H1 (cell line): Measurements from ENCODE around the gene CCDC9B. TPM values are rescaled to one million over a fixed set of nuclear protein-coding genes. Genes with fewer than 3 reads are reported as not detected.

Source experiments
- ASH2L ChIP-seq: fragments of 200-600, 300-600 bp; sonication (generic); IDR thresholded peaks from one replicate; pipeline ENCODE4 v1.7.1; 2017; ENCODE audit warnings: low read length
- BCL11A ChIP-seq, 2 experiments: IDR thresholded peaks; one replicate each; pipeline ENCODE4 v1.6.1; 2011; ENCODE audit warnings: low read depth in 2 of 2, low read length in 2 of 2, mild to moderate bottlenecking in 2 of 2
- BRCA1 ChIP-seq: IDR thresholded peaks from 2 replicates; pipeline ENCODE4 v1.6.1; 2012; ENCODE audit warnings: low read depth, low read length, improper control_type of control experiment
- CBX5 ChIP-seq: fragments of 300-800, 300-1000 bp; sonication (generic); IDR thresholded peaks from 2 replicates; pipeline ENCODE4 v1.7.1; 2016; ENCODE audit warnings: antibody characterized with exemption, low read length, low read depth
- CHD2 ChIP-seq: IDR thresholded peaks from 2 replicates; pipeline ENCODE4 v1.6.1; 2012; ENCODE audit warnings: low read length, improper control_type of control experiment
- EGR1 ChIP-seq: IDR thresholded peaks from 2 replicates; pipeline ENCODE4 v1.6.1; 2011; ENCODE audit warnings: low read depth, low read length, borderline replicate concordance
- EZH2 ChIP-seq: fragments of 200-600 bp; sonication (generic); IDR thresholded peaks from 2 replicates; pipeline ENCODE4 v1.7.1; 2012; ENCODE audit warnings: low read depth, mild to moderate bottlenecking, moderate library complexity, low read length, inconsistent platforms; ENCODE audit not compliant: severe bottlenecking
- JUN ChIP-seq: IDR thresholded peaks from 2 replicates; pipeline ENCODE4 v1.6.1; 2011; ENCODE audit warnings: low read depth, mild to moderate bottlenecking, improper control_type of control experiment, low read length
- JUND ChIP-seq: IDR thresholded peaks from 2 replicates; pipeline ENCODE4 v1.6.1; 2011; ENCODE audit warnings: mild to moderate bottlenecking, improper control_type of control experiment, low read length
- KDM1A ChIP-seq: fragments of 200-600, 300-600 bp; sonication (generic); IDR thresholded peaks from 2 replicates; pipeline ENCODE4 v1.7.1; 2016; ENCODE audit warnings: mild to moderate bottlenecking, low read length, borderline replicate concordance
- KDM5A ChIP-seq: fragments of 200-600 bp; IDR thresholded peaks from 2 replicates; pipeline ENCODE4 v1.7.1; 2012; ENCODE audit warnings: mild to moderate bottlenecking, low read length, inconsistent platforms, mixed read lengths
- RAD21 ChIP-seq, 2 experiments: IDR thresholded peaks in 1 of 2; conservative IDR thresholded peaks in 1 of 2; 2 replicates each; pipeline ENCODE4 v1.6.1; 2011; ENCODE audit warnings: low read depth in 2 of 2, low read length in 2 of 2, improper control_type of control experiment in 1 of 2, inconsistent platforms in 1 of 2, mild to moderate bottlenecking in 1 of 2, moderate library complexity in 1 of 2
- RFX5 ChIP-seq: IDR thresholded peaks from 2 replicates; pipeline ENCODE4 v1.6.1; 2011; ENCODE audit warnings: low read depth, low read length, improper control_type of control experiment, borderline replicate concordance
- SIRT6 ChIP-seq: IDR thresholded peaks from one replicate; pipeline ENCODE4 v1.7.1; 2012; ENCODE audit warnings: low read length, inconsistent platforms
- SIX5 ChIP-seq: IDR thresholded peaks from 2 replicates; pipeline ENCODE4 v1.6.1; 2011; ENCODE audit warnings: mild to moderate bottlenecking, low read depth, low read length
- SP2 ChIP-seq: IDR thresholded peaks from 2 replicates; pipeline ENCODE4 v1.6.1; 2012; ENCODE audit warnings: mild to moderate bottlenecking, low read length, inconsistent platforms
- SP4 ChIP-seq: IDR thresholded peaks from 2 replicates; pipeline ENCODE4 v1.6.1; 2012; ENCODE audit warnings: low read length, inconsistent platforms
- SRF ChIP-seq: IDR thresholded peaks from 2 replicates; pipeline ENCODE4 v1.6.1; 2011; ENCODE audit warnings: mild to moderate bottlenecking, low read depth, low read length, moderate library complexity
- SUZ12 ChIP-seq: fragments of 200-600 bp; sonication (generic); IDR thresholded peaks from 2 replicates; pipeline ENCODE4 v1.6.1; 2012; ENCODE audit warnings: mild to moderate bottlenecking, inconsistent platforms, low read length, moderate library complexity, mixed read lengths
- TAF7 ChIP-seq: optimal IDR thresholded peaks from 2 replicates; pipeline ENCODE3; 2011; ENCODE audit warnings: low read depth, mild to moderate bottlenecking, inconsistent platforms, low read length, moderate library complexity, borderline replicate concordance
- TBP ChIP-seq: IDR thresholded peaks from 2 replicates; pipeline ENCODE4 v1.6.1; 2011; ENCODE audit warnings: low read depth, low read length, improper control_type of control experiment
- YY1 ChIP-seq: IDR thresholded peaks from 2 replicates; pipeline ENCODE4 v1.6.1; 2011; ENCODE audit warnings: low read depth, mild to moderate bottlenecking, low read length
- ZNF274 ChIP-seq: IDR thresholded peaks from 2 replicates; pipeline ENCODE4 v1.7.0; 2012; ENCODE audit warnings: low read length, borderline replicate concordance; ENCODE audit errors: extremely low read depth
- polyA plus RNA-seq, 7 experiments: library from polyadenylated mRNA; depleted of rRNA in 3 of 7; stranded (reverse) in 5 of 7; unstranded in 2 of 7; fragments of >200 nt in 5 of 7; fragments of 200-250 nt in 2 of 7; gene quantifications; 1 replicate in 5 of 7; 2 replicates in 1 of 7; 4 replicates in 1 of 7; pipeline versions ENCODE4 v1.2.1 to v1.2.3, GENCODE V29; 2011 to 2013; ENCODE audit warnings: missing spikeins in 2 of 7, mixed read lengths in 2 of 7
- total RNA-seq: library from RNA; stranded (reverse); fragmentation: NEBNext Ultra II Directional; extraction: Animal tissue kit (Norgen Biotek cat#: 25700); gene quantifications from 2 replicates; pipeline ENCODE4 v1.2.1, GENCODE V29; 2021
- TF ChIP-seq, protein P1 (sequence below): IDR thresholded peaks from 2 replicates; pipeline ENCODE4 v1.6.1; 2012; ENCODE audit warnings: inconsistent platforms
- TF ChIP-seq, protein P2 (sequence below): IDR thresholded peaks from 2 replicates; pipeline ENCODE4 v1.6.1; 2011; ENCODE audit warnings: low read depth, mild to moderate bottlenecking, low read length; ENCODE audit not compliant: insufficient read depth

The CCDC9B gene
- total and polyA plus RNA-seq, 2 of the 8 experiments (the other 6 are each of a cell fraction or from before 2014, with no cell fraction given): 0.45 to 0.78 TPM

DNA sequence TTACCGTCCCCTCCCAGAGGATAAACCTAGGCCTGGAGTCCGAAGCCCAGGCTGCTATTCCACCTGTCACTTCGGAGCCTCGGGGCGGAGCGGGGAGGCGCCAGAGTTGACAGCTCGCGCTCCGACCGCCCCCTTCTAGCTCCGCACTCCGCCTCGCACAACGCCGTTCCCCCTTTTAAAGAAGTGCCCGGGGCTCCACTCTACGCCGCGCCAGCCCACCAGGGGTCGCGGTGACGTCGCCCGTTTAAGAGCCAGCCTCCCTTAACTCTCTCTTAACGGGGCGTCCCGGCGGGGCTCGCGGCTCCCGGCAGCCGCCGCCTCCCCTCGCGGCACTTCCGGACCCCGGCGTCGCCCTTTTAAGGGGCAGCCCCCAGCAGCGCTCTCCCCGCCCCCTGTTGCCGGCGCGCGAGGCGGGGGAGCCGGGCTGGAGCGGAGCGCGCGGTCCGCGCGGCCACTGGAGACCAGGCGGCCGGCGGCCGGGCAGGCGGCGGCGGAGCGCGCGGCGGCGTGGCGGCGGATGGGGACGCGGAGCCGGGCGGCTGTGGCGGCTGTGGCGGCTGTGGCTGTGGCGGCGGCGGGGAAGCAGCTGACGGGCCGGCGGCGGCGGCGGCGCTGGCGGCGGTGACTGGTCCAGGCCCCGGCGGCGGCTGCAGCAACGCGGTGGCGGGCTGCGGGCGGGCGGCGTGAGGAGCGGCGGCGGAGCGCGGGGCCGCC lies 17.3 kb downstream of the CCDC9B start, which contains the start of gene INAFM2 (continued):
- TF ChIP-seq BCL11A (IDR thresholded peaks at IDR 0.05; ENCODE audit: low read depth in 2 of 2, low read length in 2 of 2): no peak
- no peak for TF ChIP-seq CBX5
- 0 out of 2 replicates have a peak, but pooled peaks have one; percentile 32 for TF ChIP-seq SP4
- no peak for TF ChIP-seq EZH2
- no peak for TF ChIP-seq SIX5
- peak; percentile 94 for TF ChIP-seq EGR1
- TF ChIP-seq, protein P1, sequence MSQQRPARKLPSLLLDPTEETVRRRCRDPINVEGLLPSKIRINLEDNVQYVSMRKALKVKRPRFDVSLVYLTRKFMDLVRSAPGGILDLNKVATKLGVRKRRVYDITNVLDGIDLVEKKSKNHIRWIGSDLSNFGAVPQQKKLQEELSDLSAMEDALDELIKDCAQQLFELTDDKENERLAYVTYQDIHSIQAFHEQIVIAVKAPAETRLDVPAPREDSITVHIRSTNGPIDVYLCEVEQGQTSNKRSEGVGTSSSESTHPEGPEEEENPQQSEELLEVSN: peak; percentile 98
- no peak for TF ChIP-seq SP2
- no peak for TF ChIP-seq SUZ12
- peak; percentile 59; the same call in 1 of the 2 replicates for TF ChIP-seq YY1
- peak in 1 of 2 experiments; percentile 20; a peak in 1 of 4 replicates for TF ChIP-seq RAD21 (IDR thresholded peaks at IDR 0.05 in 1 of 2, conservative IDR thresholded peaks at IDR 0.05 in 1 of 2; ENCODE audit: low read depth in 2 of 2, low read length in 2 of 2)
- peak; percentile 85 for TF ChIP-seq JUND
- no peak for TF ChIP-seq SRF
- TF ChIP-seq, protein P2, sequence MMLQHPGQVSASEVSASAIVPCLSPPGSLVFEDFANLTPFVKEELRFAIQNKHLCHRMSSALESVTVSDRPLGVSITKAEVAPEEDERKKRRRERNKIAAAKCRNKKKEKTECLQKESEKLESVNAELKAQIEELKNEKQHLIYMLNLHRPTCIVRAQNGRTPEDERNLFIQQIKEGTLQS: no peak
- no peak for TF ChIP-seq RFX5
- no peak for TF ChIP-seq KDM1A
- TF ChIP-seq BRCA1: peak; percentile 27; the same call in 1 of the 2 replicates
- no peak for TF ChIP-seq ASH2L
- no peak for TF ChIP-seq TBP
- no peak for TF ChIP-seq KDM5A
- 0 out of 2 replicates have a peak, but pooled peaks have one; percentile 54 for TF ChIP-seq CHD2
- no peak for TF ChIP-seq JUN
- TF ChIP-seq SIRT6: no peak
- peak; percentile 68 for TF ChIP-seq TAF7
- TF ChIP-seq ZNF274: no peak
